ENCODE results near the gene KANSL1L. TPM values are rescaled to one million over a fixed set of nuclear protein-coding genes. Genes with fewer than 3 reads are reported as not detected.
A peak's percentile ranks its signal among the peaks of the same experiment; 100 is the strongest.

Gene KANSL1L
- total RNA-seq, 1 donor from 2014 or later, result 18.3 TPM

GRCh38 chr2:210002158-210003157 is 168.8 kb downstream of the KANSL1L start, which contains the start of gene RPE:
TSS of gene RPE (plus strand) at chr2:210002638. CDS start at chr2:210002662, 24 bp downstream.
- H3K4me3 Mint-ChIP-seq, result peak within 1 kb of the TSS; percentile 85
- H3K27ac Mint-ChIP-seq (ENCODE audit: unreplicated experiment), result peak within 1 kb of the TSS; percentile 77
- H3K4me1 Mint-ChIP-seq, result peaks cover 37% of the 10 kb centered on the region
- no peaks in the 10 kb centered on the region for H3K36me3 Mint-ChIP-seq (ENCODE audit: low read depth)
- peak; percentile 93 for DNase-seq (ENCODE audit: low read depth, low spot score)
- TF ChIP-seq, protein P1, sequence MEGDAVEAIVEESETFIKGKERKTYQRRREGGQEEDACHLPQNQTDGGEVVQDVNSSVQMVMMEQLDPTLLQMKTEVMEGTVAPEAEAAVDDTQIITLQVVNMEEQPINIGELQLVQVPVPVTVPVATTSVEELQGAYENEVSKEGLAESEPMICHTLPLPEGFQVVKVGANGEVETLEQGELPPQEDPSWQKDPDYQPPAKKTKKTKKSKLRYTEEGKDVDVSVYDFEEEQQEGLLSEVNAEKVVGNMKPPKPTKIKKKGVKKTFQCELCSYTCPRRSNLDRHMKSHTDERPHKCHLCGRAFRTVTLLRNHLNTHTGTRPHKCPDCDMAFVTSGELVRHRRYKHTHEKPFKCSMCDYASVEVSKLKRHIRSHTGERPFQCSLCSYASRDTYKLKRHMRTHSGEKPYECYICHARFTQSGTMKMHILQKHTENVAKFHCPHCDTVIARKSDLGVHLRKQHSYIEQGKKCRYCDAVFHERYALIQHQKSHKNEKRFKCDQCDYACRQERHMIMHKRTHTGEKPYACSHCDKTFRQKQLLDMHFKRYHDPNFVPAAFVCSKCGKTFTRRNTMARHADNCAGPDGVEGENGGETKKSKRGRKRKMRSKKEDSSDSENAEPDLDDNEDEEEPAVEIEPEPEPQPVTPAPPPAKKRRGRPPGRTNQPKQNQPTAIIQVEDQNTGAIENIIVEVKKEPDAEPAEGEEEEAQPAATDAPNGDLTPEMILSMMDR (conservative IDR thresholded peaks at IDR 0.05), result no peak
- no peaks in the 10 kb centered on the region for H3K27me3 Mint-ChIP-seq (ENCODE audit: low read depth)
- H3K9me3 Mint-ChIP-seq, result peaks cover 2% of the 10 kb centered on the region

GRCh38 chr2:210000464-210001324 is 170.5 kb downstream of the KANSL1L start:
- TF ChIP-seq, protein P1 (conservative IDR thresholded peaks at IDR 0.05), result no peak
- H3K27ac Mint-ChIP-seq (ENCODE audit: unreplicated experiment), result no peak overlapping the region
- H3K4me3 Mint-ChIP-seq, result peak overlapping the region; percentile 64
- DNase-seq (ENCODE audit: low read depth, low spot score), result no peak
- no peaks in the 10 kb centered on the region for H3K36me3 Mint-ChIP-seq (ENCODE audit: low read depth)
- H3K27me3 Mint-ChIP-seq (ENCODE audit: low read depth), result no peaks in the 10 kb centered on the region
- peaks cover 31% of the 10 kb centered on the region for H3K4me1 Mint-ChIP-seq
- H3K9me3 Mint-ChIP-seq, result peaks cover 2% of the 10 kb centered on the region

- TF ChIP-seq, protein P1 (conservative IDR thresholded peaks at IDR 0.05), result no peak
- peaks cover 14% of the 10 kb centered on the region for H3K4me1 Mint-ChIP-seq
- no peak overlapping the region for H3K27ac Mint-ChIP-seq (ENCODE audit: unreplicated experiment)
- H3K27me3 Mint-ChIP-seq (ENCODE audit: low read depth), result no peaks in the 10 kb centered on the region
- H3K4me3 Mint-ChIP-seq, result no peak overlapping the region
- peaks cover 2% of the 10 kb centered on the region for H3K9me3 Mint-ChIP-seq
- DNase-seq (ENCODE audit: low read depth, low spot score), result no peak
- H3K36me3 Mint-ChIP-seq (ENCODE audit: low read depth), result no peaks in the 10 kb centered on the region
These were observed 172.6 kb downstream of the KANSL1L start for GRCh38 chr2:209998596-209998995.

GRCh38 chr2:209993968-209994367 is 177.2 kb downstream of the KANSL1L start:
- no peaks in the 10 kb centered on the region for H3K27me3 Mint-ChIP-seq (ENCODE audit: low read depth)
- no peak for DNase-seq (ENCODE audit: low read depth, low spot score)
- no peak overlapping the region for H3K27ac Mint-ChIP-seq (ENCODE audit: unreplicated experiment)
- H3K4me1 Mint-ChIP-seq, result no peaks in the 10 kb centered on the region
- no peaks in the 10 kb centered on the region for H3K36me3 Mint-ChIP-seq (ENCODE audit: low read depth)
- H3K4me3 Mint-ChIP-seq, result no peak overlapping the region
- TF ChIP-seq, protein P1 (conservative IDR thresholded peaks at IDR 0.05), result no peak
- H3K9me3 Mint-ChIP-seq, result no peaks in the 10 kb centered on the region

GRCh38 chr2:209990838-209991237 is 180.4 kb downstream of the KANSL1L start:
- TF ChIP-seq, protein P1 (conservative IDR thresholded peaks at IDR 0.05), result no peak
- Mint-ChIP-seq H3K27me3 (ENCODE audit: low read depth) (no peaks in the 10 kb centered on the region), H3K27ac (ENCODE audit: unreplicated experiment) (no peak overlapping the region), H3K9me3 (no peaks in the 10 kb centered on the region), H3K36me3 (ENCODE audit: low read depth) (no peaks in the 10 kb centered on the region), H3K4me3 (no peak overlapping the region), H3K4me1 (no peaks in the 10 kb centered on the region)
- no peak for DNase-seq (ENCODE audit: low read depth, low spot score)

Measured in neural crest cell (in vitro differentiated cells).